ENCODE measurements around the gene CCSER2. TPM values are rescaled to one million over a fixed set of nuclear protein-coding genes. Genes with fewer than 3 reads are reported as not detected.

The CCSER2 gene
- total and polyA plus RNA-seq, 2 experiments from 2014 or later: 30.6 to 76.8 TPM

GRCh38 chr10:84401854-84402611 lies 73.6 kb downstream of the CCSER2 start:
- H3F3A ChIP-seq (ENCODE audit: insufficient read depth): no peaks in the 10 kb centered on the region
- H3K4me1 ChIP-seq (ENCODE audit: insufficient read depth): no peaks in the 10 kb centered on the region
- no peaks in the 10 kb centered on the region for H3K27me3 ChIP-seq (replicated peaks; ENCODE audit: insufficient read depth)
- 0 out of 2 replicates have a peak, but pooled peaks cover 6% of the 10 kb centered on the region for H4K20me1 ChIP-seq (ENCODE audit: insufficient read depth)
- H3K9ac ChIP-seq: no peak overlapping the region
- TF ChIP-seq EZH2 (IDR thresholded peaks at IDR 0.05; ENCODE audit: insufficient read depth, poor library complexity, severe bottlenecking) (no peak), EZH2phosphoT487 (IDR thresholded peaks at IDR 0.05; ENCODE audit: insufficient read depth, low read depth) (no peak)
- no peaks in the 10 kb centered on the region for H3K9me2 ChIP-seq (ENCODE audit: insufficient read depth)
- H3K79me2 ChIP-seq (ENCODE audit: insufficient read depth): peaks cover 93% of the 10 kb centered on the region
- no peak for DNase-seq
- 90 to 95% methylated on average over 6 of the region's 6 CpGs for WGBS, 2 experiments (ENCODE audit: low coverage in 1 of 2, low lambda C conversion rate in 2 of 2, missing lambda C conversion rate in 2 of 2)
- no peaks in the 10 kb centered on the region for H3K9me3 ChIP-seq (ENCODE audit: low read depth)
- H3K27ac ChIP-seq: no peak overlapping the region
- no peak overlapping the region for H3K4me2 ChIP-seq (ENCODE audit: unreplicated experiment)
- in situ Hi-C loops (cut with MboI): no loop called here
- H2AFZ ChIP-seq: no peak overlapping the region
- no peak overlapping the region for H3K4me3 ChIP-seq
- no peaks in the 10 kb centered on the region for H3K36me3 ChIP-seq (ENCODE audit: low read depth)

DNA sequence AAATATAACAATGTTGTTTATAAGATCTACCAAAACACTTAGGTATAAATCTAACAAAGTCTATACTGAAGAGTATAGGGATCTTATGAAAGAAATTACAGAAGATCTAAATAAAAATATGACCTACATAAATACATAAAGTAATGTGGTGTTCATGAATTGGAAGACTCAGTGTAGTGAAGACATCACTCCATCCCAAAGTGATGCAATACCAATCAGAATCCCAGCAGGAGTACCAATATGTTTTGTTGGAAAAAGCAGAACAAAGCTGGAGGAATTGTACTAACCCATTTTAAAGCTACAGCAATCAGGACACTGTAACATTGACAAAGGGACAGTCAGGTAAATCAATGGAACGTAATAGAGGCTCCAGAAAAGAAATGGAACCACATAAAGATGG lies 76.4 kb downstream of the CCSER2 start:
- Histone ChIP-seq H3K36me3 (ENCODE audit: low read depth) (no peaks in the 10 kb centered on the region), H3K4me1 (ENCODE audit: insufficient read depth) (no peaks in the 10 kb centered on the region), H3K4me3 (no peak overlapping the region), H3K9me2 (ENCODE audit: insufficient read depth) (no peaks in the 10 kb centered on the region), H4K20me1 (ENCODE audit: insufficient read depth) (0 out of 2 replicates have a peak, but pooled peaks cover 6% of the 10 kb centered on the region), H3K9ac (no peak overlapping the region), H3K79me2 (ENCODE audit: insufficient read depth) (peaks cover 91% of the 10 kb centered on the region), H3K27ac (no peak overlapping the region), H2AFZ (no peak overlapping the region), H3K27me3 (replicated peaks; ENCODE audit: insufficient read depth) (no peaks in the 10 kb centered on the region), H3K4me2 (ENCODE audit: unreplicated experiment) (no peak overlapping the region), H3K9me3 (ENCODE audit: low read depth) (no peaks in the 10 kb centered on the region), H3F3A (ENCODE audit: insufficient read depth) (no peaks in the 10 kb centered on the region)
- no peak for DNase-seq
- in situ Hi-C loops (cut with MboI): no loop called here
- 96 to 100% methylated on average over 1 of the region's 1 CpG for WGBS, 2 experiments (ENCODE audit: low coverage in 1 of 2, low lambda C conversion rate in 2 of 2, missing lambda C conversion rate in 2 of 2)
- TF ChIP-seq EZH2 (IDR thresholded peaks at IDR 0.05; ENCODE audit: insufficient read depth, poor library complexity, severe bottlenecking): no peak
- no peak for TF ChIP-seq EZH2phosphoT487 (IDR thresholded peaks at IDR 0.05; ENCODE audit: insufficient read depth, low read depth)

DNA sequence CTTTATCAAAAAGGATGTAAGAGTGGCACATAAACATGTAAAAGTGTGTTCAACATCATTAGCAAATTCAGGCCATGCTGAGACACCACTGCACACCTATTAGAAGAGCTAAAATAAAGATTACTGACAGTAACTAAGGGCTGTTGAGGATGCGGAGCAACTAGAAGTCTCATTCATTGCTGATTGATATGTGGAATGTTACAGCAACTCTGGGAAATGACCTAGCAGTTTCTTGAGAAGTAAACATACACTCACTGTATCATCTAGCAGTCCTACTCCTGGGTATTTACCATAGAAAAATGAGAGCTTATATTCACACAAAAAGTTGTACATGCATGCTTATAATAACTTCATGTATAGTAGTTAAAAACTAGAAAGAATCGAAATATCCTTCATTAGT lies 77.3 kb downstream of the CCSER2 start:
- Histone ChIP-seq H3K79me2 (ENCODE audit: insufficient read depth) (peaks cover 89% of the 10 kb centered on the region), H3K9ac (no peak overlapping the region), H3F3A (ENCODE audit: insufficient read depth) (no peaks in the 10 kb centered on the region), H3K36me3 (ENCODE audit: low read depth) (no peaks in the 10 kb centered on the region), H3K27me3 (replicated peaks; ENCODE audit: insufficient read depth) (no peaks in the 10 kb centered on the region), H3K27ac (no peak overlapping the region), H3K4me3 (no peak overlapping the region), H2AFZ (no peak overlapping the region), H3K9me3 (ENCODE audit: low read depth) (no peaks in the 10 kb centered on the region), H3K9me2 (ENCODE audit: insufficient read depth) (no peaks in the 10 kb centered on the region), H4K20me1 (ENCODE audit: insufficient read depth) (0 out of 2 replicates have a peak, but pooled peaks cover 6% of the 10 kb centered on the region), H3K4me1 (ENCODE audit: insufficient read depth) (no peaks in the 10 kb centered on the region), H3K4me2 (ENCODE audit: unreplicated experiment) (no peak overlapping the region)
- no peak for DNase-seq
- TF ChIP-seq EZH2phosphoT487 (IDR thresholded peaks at IDR 0.05; ENCODE audit: insufficient read depth, low read depth) (no peak), EZH2 (IDR thresholded peaks at IDR 0.05; ENCODE audit: insufficient read depth, poor library complexity, severe bottlenecking) (no peak)
- in situ Hi-C loops (cut with MboI): no loop called here
- 95 to 100% methylated on average over 2 of the region's 2 CpGs for WGBS, 2 experiments (ENCODE audit: low coverage in 1 of 2, low lambda C conversion rate in 2 of 2, missing lambda C conversion rate in 2 of 2)

DNA sequence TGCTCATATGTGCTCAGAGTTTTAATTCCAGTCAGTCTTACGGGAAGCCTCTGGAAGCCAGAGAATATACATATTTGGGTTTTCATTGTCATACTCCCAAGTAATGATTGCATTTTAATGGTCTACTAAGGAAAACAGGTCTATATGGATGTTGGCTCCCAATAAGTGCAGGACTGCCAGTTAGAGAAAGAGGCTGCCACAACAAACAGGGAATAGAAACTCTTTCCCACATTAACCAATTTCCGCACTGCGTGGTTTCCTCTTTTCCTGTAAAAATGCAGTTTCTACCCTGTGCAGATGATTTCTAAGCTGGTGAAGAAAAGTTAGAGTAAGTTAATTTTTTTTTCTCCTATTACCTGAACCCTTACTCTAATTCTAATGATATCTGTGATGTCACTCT lies 78.2 kb downstream of the CCSER2 start:
- 0 out of 2 replicates have a peak, but pooled peaks cover 6% of the 10 kb centered on the region for H4K20me1 ChIP-seq (ENCODE audit: insufficient read depth)
- H3K27me3 ChIP-seq (replicated peaks; ENCODE audit: insufficient read depth): no peaks in the 10 kb centered on the region
- WGBS, 2 experiments (ENCODE audit: low coverage in 1 of 2, low lambda C conversion rate in 2 of 2, missing lambda C conversion rate in 2 of 2): 99 to 100% methylated on average over 3 of the region's 3 CpGs
- H2AFZ ChIP-seq: no peak overlapping the region
- no peak for TF ChIP-seq EZH2 (IDR thresholded peaks at IDR 0.05; ENCODE audit: insufficient read depth, poor library complexity, severe bottlenecking)
- no peaks in the 10 kb centered on the region for H3K36me3 ChIP-seq (ENCODE audit: low read depth)
- in situ Hi-C loops (cut with MboI): no loop called here
- no peaks in the 10 kb centered on the region for H3K9me2 ChIP-seq (ENCODE audit: insufficient read depth)
- no peak overlapping the region for H3K4me2 ChIP-seq (ENCODE audit: unreplicated experiment)
- H3K9ac ChIP-seq: no peak overlapping the region
- H3F3A ChIP-seq (ENCODE audit: insufficient read depth): no peaks in the 10 kb centered on the region
- H3K79me2 ChIP-seq (ENCODE audit: insufficient read depth): peaks cover 89% of the 10 kb centered on the region
- H3K4me3 ChIP-seq: no peak overlapping the region
- no peaks in the 10 kb centered on the region for H3K9me3 ChIP-seq (ENCODE audit: low read depth)
- H3K27ac ChIP-seq: no peak overlapping the region
- DNase-seq: no peak
- H3K4me1 ChIP-seq (ENCODE audit: insufficient read depth): no peaks in the 10 kb centered on the region
